IMR-90 (cell line): ENCODE data around the gene GRAMD1C. TPM values are rescaled to one million over a fixed set of nuclear protein-coding genes. Genes with fewer than 3 reads are reported as not detected.

ENCODE experiments used
- ATAC-seq: fragments of 200-7000 bp; cut with Tn5 transposase; 2 replicates; pipeline ENCODE4 v1.9.1; 2020; ENCODE audit warnings: low read depth, mild to moderate bottlenecking, moderate library complexity
- BruUV-seq: library from RNA; stranded (reverse); fragments of 400-500 nt; replicated peaks from 2 replicates; lab custom pipeline; 2021; lab: Mats Ljungman, UMichigan
- CTCF ChIA-PET: fragments of 300-600 bp; formaldehyde crosslinking; extraction: SDS; loops from one replicate; lab custom pipeline; 2021; ENCODE audit warnings: antibody characterized with exemption; lab: Yijun Ruan, JAX
- POLR2A ChIA-PET: fragments of 300-600 bp; sonication (Branson Sonifier 250); formaldehyde crosslinking; loops from one replicate; lab custom pipeline; 2022; ENCODE audit warnings: antibody characterized with exemption; ENCODE audit not compliant: unreplicated experiment; lab: Charles Lee
- DNase-seq: peaks from one replicate; pipeline ENCODE4 v3.0.0; 2013
- H2AFZ ChIP-seq: replicated peaks from 2 replicates; pipeline ENCODE3; 2013; ENCODE audit warnings: low read length, mild to moderate bottlenecking; ENCODE audit not compliant: poor library complexity
- H2AK5ac ChIP-seq: 2 replicates; pipeline ENCODE4 v1.6.1; 2013; ENCODE audit warnings: low read depth, low read length, inconsistent platforms
- H2AK9ac ChIP-seq: replicated peaks from 2 replicates; pipeline ENCODE3; 2013; ENCODE audit warnings: mild to moderate bottlenecking, low read depth, low read length, moderate library complexity; ENCODE audit not compliant: poor library complexity
- H2BK120ac ChIP-seq: 2 replicates; pipeline ENCODE4 v1.6.1; 2013; ENCODE audit warnings: low read depth, low read length, inconsistent platforms
- H2BK15ac ChIP-seq: 3 replicates; pipeline ENCODE4 v1.6.1; 2013; ENCODE audit warnings: low read depth, low read length, inconsistent platforms
- H2BK20ac ChIP-seq: 2 replicates; pipeline ENCODE4 v1.6.1; 2013; ENCODE audit warnings: low read depth, mild to moderate bottlenecking, inconsistent platforms, low read length, moderate library complexity
- H2BK5ac ChIP-seq: 2 replicates; pipeline ENCODE4 v1.6.1; 2013; ENCODE audit warnings: mild to moderate bottlenecking, low read depth, low read length, inconsistent platforms; ENCODE audit not compliant: poor library complexity, severe bottlenecking
- H3K14ac ChIP-seq: replicated peaks from 2 replicates; pipeline ENCODE4 v1.6.1; 2013; ENCODE audit warnings: low read depth, low read length, inconsistent platforms
- H3K18ac ChIP-seq: 2 replicates; pipeline ENCODE4 v1.6.1; 2013; ENCODE audit warnings: low read depth, low read length, control low read depth
- H3K23ac ChIP-seq: 2 replicates; pipeline ENCODE4 v1.6.1; 2013; ENCODE audit warnings: low read depth, low read length, inconsistent platforms
- H3K27ac ChIP-seq: 2 replicates; pipeline ENCODE4 v1.5.1; 2013; ENCODE audit warnings: mild to moderate bottlenecking, control low read depth, low read length; ENCODE audit not compliant: insufficient read depth
- H3K27me3 ChIP-seq: 2 replicates; pipeline ENCODE4 v1.6.1; 2013; ENCODE audit warnings: low read length; ENCODE audit not compliant: control insufficient read depth, insufficient read depth
- H3K36me3 ChIP-seq: 2 replicates; pipeline ENCODE4 v1.6.1; 2013; ENCODE audit warnings: low read length, mixed read lengths; ENCODE audit not compliant: control insufficient read depth, insufficient read depth
- H3K4ac ChIP-seq: 2 replicates; pipeline ENCODE4 v1.6.1; 2013; ENCODE audit warnings: low read depth, low read length, inconsistent platforms
- H3K4me1 ChIP-seq: 2 replicates; pipeline ENCODE4 v1.6.1; 2013; ENCODE audit warnings: low read length, mixed read lengths; ENCODE audit not compliant: control insufficient read depth, insufficient read depth
- H3K4me2 ChIP-seq: 2 replicates; pipeline ENCODE4 v1.6.1; 2013; ENCODE audit warnings: low read depth, mild to moderate bottlenecking, control low read depth, low read length, moderate library complexity
- H3K4me3 ChIP-seq: 2 replicates; pipeline ENCODE4 v1.5.1; 2013; ENCODE audit warnings: low read depth, mild to moderate bottlenecking, control low read depth, low read length, moderate library complexity; ENCODE audit not compliant: insufficient read depth
- H3K56ac ChIP-seq: 2 replicates; pipeline ENCODE4 v1.6.1; 2013; ENCODE audit warnings: low read length, inconsistent platforms; ENCODE audit not compliant: insufficient read depth; ENCODE audit errors: extremely low read depth
- H3K79me1 ChIP-seq, 2 experiments: 2 replicates each; pipeline ENCODE4 v1.6.1; 2013; ENCODE audit warnings: low read length in 2 of 2, inconsistent platforms in 1 of 2, low read depth in 1 of 2
- H3K9ac ChIP-seq: 2 replicates; pipeline ENCODE4 v1.6.1; 2013; ENCODE audit warnings: low read depth, low read length, control low read depth
- H3K9me1 ChIP-seq: 2 replicates; pipeline ENCODE4 v1.6.1; 2013; ENCODE audit warnings: low read length, inconsistent platforms; ENCODE audit not compliant: insufficient read depth
- H3K9me3 ChIP-seq: 2 replicates; pipeline ENCODE4 v1.6.1; 2013; ENCODE audit warnings: low read length; ENCODE audit not compliant: control insufficient read depth, insufficient read depth
- H4K20me1 ChIP-seq: 2 replicates; pipeline ENCODE4 v1.6.1; 2013; ENCODE audit warnings: low read length, inconsistent platforms; ENCODE audit not compliant: insufficient read depth
- H4K5ac ChIP-seq: 2 replicates; pipeline ENCODE4 v1.6.1; 2013; ENCODE audit warnings: mild to moderate bottlenecking, low read depth, low read length, control low read depth
- H4K8ac ChIP-seq, 2 experiments: 2 replicates each; pipeline ENCODE4 v1.6.1; 2013; ENCODE audit warnings: low read depth in 2 of 2, low read length in 2 of 2, control low read depth in 1 of 2, inconsistent platforms in 1 of 2
- H4K91ac ChIP-seq: 2 replicates; pipeline ENCODE4 v1.6.1; 2013; ENCODE audit warnings: low read depth, low read length, inconsistent platforms; ENCODE audit not compliant: insufficient read depth
- BHLHE40 ChIP-seq: fragments of 150-350 bp; IDR thresholded peaks from 2 replicates; pipeline ENCODE4 v1.6.1; 2016; ENCODE audit warnings: mild to moderate bottlenecking, low read depth, low read length
- MAZ ChIP-seq: IDR thresholded peaks from 2 replicates; pipeline ENCODE4 v1.6.1; 2012; ENCODE audit warnings: low read depth, mild to moderate bottlenecking, low read length, improper control_type of control experiment, moderate library complexity, borderline replicate concordance
- MXI1 ChIP-seq: IDR thresholded peaks from 2 replicates; pipeline ENCODE4 v1.6.1; 2012; ENCODE audit warnings: low read depth, mild to moderate bottlenecking, low read length, moderate library complexity, borderline replicate concordance
- RCOR1 ChIP-seq: IDR thresholded peaks from 2 replicates; pipeline ENCODE4 v1.6.1; 2012; ENCODE audit warnings: mild to moderate bottlenecking, low read length, improper control_type of control experiment; ENCODE audit not compliant: insufficient replicate concordance
- RFX5 ChIP-seq: IDR thresholded peaks from 2 replicates; pipeline ENCODE4 v1.8.0; 2012; ENCODE audit warnings: low read depth, mild to moderate bottlenecking, low read length, moderate library complexity
- SMC3 ChIP-seq: fragments of 150-350 bp; IDR thresholded peaks from 2 replicates; pipeline ENCODE4 v1.6.1; 2016; ENCODE audit warnings: low read depth, mild to moderate bottlenecking, antibody characterized with exemption, low read length, moderate library complexity
- WGBS, 2 experiments: methylation state at CpG; one replicate each; pipeline versions ENCODE4 v1.1.5 to v1.1.7; 2013; ENCODE audit warnings: missing lambda C conversion rate in 2 of 2; ENCODE audit not compliant: insufficient read length in 1 of 2; ENCODE audit errors: extremely low coverage in 2 of 2; 5-methylcytosine and 5-hydroxymethylcytosine counted together
- dilution Hi-C: fragments of 300-500 bp; cut with HindIII; formaldehyde crosslinking; loops from one replicate; pipeline ENCODE4 v1.14.3; 2018; ENCODE audit warnings: low sequenced_read_pairs; ENCODE audit not compliant: unreplicated experiment
- in situ Hi-C: fragments of 300-500 bp; cut with MboI; formaldehyde crosslinking; loops from 3 replicates; pipeline ENCODE4 v1.14.3; 2019; ENCODE audit warnings: low sequenced_read_pairs, inconsistent platforms, mixed read lengths
- intact Hi-C: fragments of 100-400 bp; cut with micrococcal nuclease; formaldehyde crosslinking; loops from 2 replicates; pipeline ENCODE4 v1.10.0; 2022
- polyA plus RNA-seq, 3 experiments: library from polyadenylated mRNA; depleted of rRNA; stranded (reverse); fragments of >200 nt; gene quantifications; 2 replicates each; pipeline ENCODE4 v1.2.3, GENCODE V29; 2012; ENCODE audit warnings: low replicate concordance in 1 of 3
- total RNA-seq: library from RNA; depleted of rRNA; stranded (reverse); fragments of >200 nt; gene quantifications from 2 replicates; pipeline ENCODE4 v1.2.3, GENCODE V29; 2012

The GRAMD1C gene
- total and polyA plus RNA-seq, 2 of the 4 experiments (the other 2 are of a cell fraction): 2.5 to 5.0 TPM

DNA sequence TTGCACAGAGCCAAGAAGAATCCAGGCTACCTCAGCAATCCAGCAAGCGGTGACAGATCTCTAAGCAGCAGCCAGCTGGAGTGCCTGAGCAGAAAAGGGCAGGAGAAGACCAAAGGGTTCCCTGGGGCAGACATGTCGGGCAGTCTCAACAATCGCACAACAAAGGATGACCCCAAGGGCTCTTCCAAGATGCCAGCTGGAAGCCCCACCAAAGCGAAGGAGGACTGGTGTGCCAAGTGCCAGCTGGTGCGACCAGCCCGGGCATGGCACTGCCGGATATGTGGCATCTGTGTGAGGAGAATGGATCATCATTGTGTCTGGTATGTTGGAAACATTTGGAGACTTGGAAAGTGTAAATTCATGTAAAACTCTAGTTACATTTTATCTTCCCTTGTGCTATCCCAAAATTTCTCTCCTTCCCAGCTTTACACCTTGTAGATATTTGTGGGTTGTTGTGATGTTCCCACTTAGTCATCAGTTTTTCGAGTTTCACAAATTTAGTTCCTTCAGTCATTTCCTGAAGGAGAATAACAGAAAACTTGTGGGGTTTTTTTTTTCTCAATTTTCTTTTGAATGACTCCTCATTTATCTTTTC, 115.6 kb downstream of the GRAMD1C start:
- ChIA-PET POLR2A (no interaction called here), CTCF (no interaction called here)
- Histone ChIP-seq H4K20me1 (no peaks in the 10 kb centered on the region), H3K4me3 (no peak overlapping the region), H2AFZ (no peak overlapping the region), H3K4ac (no peak overlapping the region), H3K79me1 (no peaks in the 10 kb centered on the region), H2BK15ac (no peak overlapping the region), H3K18ac (no peak overlapping the region), H3K9me3 (no peaks in the 10 kb centered on the region), H2AK9ac (no peak overlapping the region), H2BK120ac (no peak overlapping the region), H3K36me3 (no peaks in the 10 kb centered on the region), H3K27ac (no peak overlapping the region), H3K4me2 (no peak overlapping the region), H3K56ac (no peak overlapping the region), H3K27me3 (peaks cover 8% of the 10 kb centered on the region), H3K23ac (no peak overlapping the region), H2AK5ac (no peak overlapping the region), H4K91ac (no peak overlapping the region), H4K5ac (no peak overlapping the region), H3K4me1 (no peaks in the 10 kb centered on the region), H3K9ac (no peak overlapping the region), H4K8ac (no peak overlapping the region), H3K9me1 (no peaks in the 10 kb centered on the region), H3K14ac (no peak overlapping the region), H2BK20ac (no peak overlapping the region), H2BK5ac (no peak overlapping the region)
- ATAC-seq: no peak
- no peak for TF ChIP-seq BHLHE40
- no peak for TF ChIP-seq SMC3
- TF ChIP-seq MXI1: no peak
- TF ChIP-seq RCOR1: no peak
- TF ChIP-seq RFX5: no peak
- TF ChIP-seq MAZ: no peak
- no TSS peak for BruUV-seq
- dilution Hi-C loops: no loop called here
- intact Hi-C loops: no loop called here
- DNase-seq: no peak
- in situ Hi-C loops: no loop called here
- WGBS, 2 experiments: 70% methylated on average over 2 of the region's 8 CpGs; no CpG with 5 or more reads in 1 of the 2 experiments
